ENCODE results near the gene CACNA2D1. TPM values are rescaled to one million over a fixed set of nuclear protein-coding genes. Genes with fewer than 3 reads are reported as not detected.
"Not testable (repeated sequence)": the region's sequence is repeated elsewhere in the genome, so short reads cannot be mapped to it uniquely, and the experiment has no call there.

CACNA2D1 gene
- total and polyA plus RNA-seq, 12 donors = 10.5 to 60.9 (median 35.9) TPM

DNA sequence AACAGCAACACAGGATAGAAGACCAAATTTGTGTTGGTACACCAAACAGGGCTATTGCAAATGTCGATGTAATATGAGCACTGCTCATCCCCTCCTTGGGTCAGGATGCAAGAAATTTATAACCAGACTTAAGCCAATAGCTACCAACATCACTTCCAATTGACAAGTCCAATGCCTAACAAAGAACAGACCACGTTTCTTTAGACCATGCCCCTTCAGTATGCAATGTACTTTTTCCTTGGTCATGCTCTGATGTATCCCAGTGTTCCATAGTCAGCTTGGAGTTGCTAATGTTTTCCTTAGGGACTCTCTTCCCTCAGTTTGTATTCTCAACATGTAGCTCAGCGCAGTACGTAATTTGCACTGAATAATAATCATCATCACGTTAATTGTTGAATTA, 7.8 kb downstream of the CACNA2D1 start:
- no peaks in the 10 kb centered on the region for H3K9me3 ChIP-seq (replicated peaks in 1 of 3)
- DNase-seq = no peak
- no peaks in the 10 kb centered on the region for H3K27me3 ChIP-seq
- no peak for TF ChIP-seq POLR2A (IDR thresholded peaks at IDR 0.05)
- TF ChIP-seq, protein P1, sequence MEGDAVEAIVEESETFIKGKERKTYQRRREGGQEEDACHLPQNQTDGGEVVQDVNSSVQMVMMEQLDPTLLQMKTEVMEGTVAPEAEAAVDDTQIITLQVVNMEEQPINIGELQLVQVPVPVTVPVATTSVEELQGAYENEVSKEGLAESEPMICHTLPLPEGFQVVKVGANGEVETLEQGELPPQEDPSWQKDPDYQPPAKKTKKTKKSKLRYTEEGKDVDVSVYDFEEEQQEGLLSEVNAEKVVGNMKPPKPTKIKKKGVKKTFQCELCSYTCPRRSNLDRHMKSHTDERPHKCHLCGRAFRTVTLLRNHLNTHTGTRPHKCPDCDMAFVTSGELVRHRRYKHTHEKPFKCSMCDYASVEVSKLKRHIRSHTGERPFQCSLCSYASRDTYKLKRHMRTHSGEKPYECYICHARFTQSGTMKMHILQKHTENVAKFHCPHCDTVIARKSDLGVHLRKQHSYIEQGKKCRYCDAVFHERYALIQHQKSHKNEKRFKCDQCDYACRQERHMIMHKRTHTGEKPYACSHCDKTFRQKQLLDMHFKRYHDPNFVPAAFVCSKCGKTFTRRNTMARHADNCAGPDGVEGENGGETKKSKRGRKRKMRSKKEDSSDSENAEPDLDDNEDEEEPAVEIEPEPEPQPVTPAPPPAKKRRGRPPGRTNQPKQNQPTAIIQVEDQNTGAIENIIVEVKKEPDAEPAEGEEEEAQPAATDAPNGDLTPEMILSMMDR (IDR thresholded peaks at IDR 0.05) = no peak
- no peaks in the 10 kb centered on the region for H3K36me3 ChIP-seq (replicated peaks in 1 of 2)
- intact Hi-C loops (cut with DNase I) = no loop called here
- 94 to 96% (median 94%) methylated on average over 5 of the region's 5 CpGs for WGBS, 4 donors
- H3K27ac ChIP-seq = no peak overlapping the region
- H3K4me1 ChIP-seq (replicated peaks in 1 of 2) = peaks cover 0 to 18% of the 10 kb centered on the region in 2 donors
- H3K4me3 ChIP-seq = no peak overlapping the region

DNA sequence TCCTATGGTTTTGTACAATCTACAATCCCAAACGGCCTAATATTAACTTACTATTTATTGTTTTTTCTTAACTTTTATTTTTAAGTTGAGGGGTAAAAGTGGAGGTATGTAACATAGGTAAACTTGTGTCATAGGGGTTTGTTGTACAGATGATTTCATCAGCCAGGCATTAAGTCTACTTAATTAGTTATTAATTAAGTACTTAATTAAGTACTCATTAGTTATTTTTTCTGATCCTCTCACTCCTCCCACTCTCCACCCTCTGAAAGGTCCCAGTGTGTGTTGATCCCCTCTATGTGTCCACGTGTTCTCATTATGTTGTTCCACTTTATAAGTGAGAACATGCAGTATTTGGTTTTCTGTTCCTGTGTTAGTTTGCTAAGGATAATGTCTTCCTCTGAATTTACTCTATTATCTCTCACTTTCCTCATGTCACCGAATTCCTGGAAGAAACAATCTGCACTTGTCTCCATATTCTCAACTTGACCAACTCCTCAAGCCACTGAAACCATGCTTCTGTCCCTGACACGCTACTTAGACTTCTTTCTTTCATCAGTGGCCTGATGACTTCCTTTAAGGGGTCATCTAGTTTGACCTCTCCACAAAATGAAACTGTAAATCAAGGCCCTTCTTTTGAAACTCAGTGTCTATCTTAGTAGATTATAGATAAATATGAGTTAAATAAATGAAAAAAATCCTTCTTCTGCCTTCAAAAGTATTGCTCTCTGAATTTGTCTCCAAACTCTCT, 9.1 kb downstream of the CACNA2D1 start:
- H3K4me3 ChIP-seq = no peak overlapping the region
- intact Hi-C loops (cut with DNase I) = no loop called here
- H3K4me1 ChIP-seq (replicated peaks in 1 of 2) = peaks cover 8 to 20% of the 10 kb centered on the region in 2 donors
- H3K9me3 ChIP-seq (replicated peaks in 1 of 3) = no peaks in the 10 kb centered on the region
- TF ChIP-seq, protein P1 (IDR thresholded peaks at IDR 0.05) = no peak
- no peak for TF ChIP-seq POLR2A (IDR thresholded peaks at IDR 0.05)
- WGBS, 4 donors = 80 to 87% (median 86%) methylated on average over 4 of the region's 4 CpGs
- no peaks in the 10 kb centered on the region for H3K36me3 ChIP-seq (replicated peaks in 1 of 2)
- no peak for DNase-seq
- H3K27ac ChIP-seq = no peak overlapping the region
- no peaks in the 10 kb centered on the region for H3K27me3 ChIP-seq

DNA sequence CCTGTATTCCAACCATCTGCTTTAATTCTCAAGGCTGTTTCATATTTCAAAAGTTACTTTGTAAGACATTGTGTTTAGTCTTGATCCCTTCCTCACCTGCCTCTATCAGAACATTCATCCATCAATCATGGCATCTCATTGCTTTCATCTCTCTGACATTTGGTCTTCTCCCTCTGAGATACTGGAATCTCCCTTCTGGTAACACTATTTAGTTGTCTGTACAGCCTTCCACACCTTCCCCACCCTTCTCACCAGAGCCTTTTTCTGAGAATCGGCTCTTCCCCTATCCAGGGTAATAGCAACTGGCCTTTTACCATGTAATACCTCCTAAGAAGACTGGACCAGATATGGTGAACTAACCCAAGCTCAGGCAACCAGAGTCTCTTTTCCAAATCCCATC, 10.1 kb downstream of the CACNA2D1 start:
- WGBS, 4 donors = 84 to 96% (median 94%) methylated on average over 1 of the region's 1 CpG
- no peaks in the 10 kb centered on the region for H3K9me3 ChIP-seq (replicated peaks in 1 of 3)
- H3K4me1 ChIP-seq (replicated peaks in 1 of 2) = peaks cover 9 to 23% of the 10 kb centered on the region in 2 donors
- intact Hi-C loops (cut with DNase I) = no loop called here
- DNase-seq = no peak
- no peaks in the 10 kb centered on the region for H3K27me3 ChIP-seq
- H3K4me3 ChIP-seq = no peak overlapping the region
- H3K27ac ChIP-seq = no peak overlapping the region
- TF ChIP-seq, protein P1 (IDR thresholded peaks at IDR 0.05) = no peak
- no peak for TF ChIP-seq POLR2A (IDR thresholded peaks at IDR 0.05)
- H3K36me3 ChIP-seq (replicated peaks in 1 of 2) = no peaks in the 10 kb centered on the region

DNA sequence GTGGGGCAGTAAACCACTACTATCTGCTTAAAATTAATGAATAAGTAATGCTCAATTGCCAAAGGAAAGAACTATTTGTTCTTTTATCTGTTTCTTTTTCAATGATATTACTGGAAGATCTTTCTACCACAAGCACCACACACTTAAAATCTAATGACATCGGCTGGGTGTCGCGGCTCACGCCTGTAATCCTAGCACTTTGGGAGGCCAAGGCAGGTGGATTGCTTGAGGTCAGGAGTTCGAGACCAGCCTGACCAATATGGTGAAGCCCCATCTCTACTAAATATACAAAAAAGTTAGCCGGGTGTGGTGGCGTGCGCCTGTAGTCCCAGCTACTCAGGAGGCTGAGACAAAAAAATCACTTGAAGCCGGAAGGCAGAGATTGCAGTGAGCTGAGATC, 10.8 kb downstream of the CACNA2D1 start:
- DNase-seq; intact Hi-C loops (cut with DNase I); H3K27me3 ChIP-seq; H3K4me3 ChIP-seq; H3K9me3 ChIP-seq (replicated peaks in 1 of 3); H3K36me3 ChIP-seq (replicated peaks in 1 of 2); H3K27ac ChIP-seq: not testable (repeated sequence)
- H3K4me1 ChIP-seq (replicated peaks in 1 of 2) = peaks cover 9 to 28% of the 10 kb centered on the region in 2 donors
- WGBS, 4 donors = 95 to 98% (median 97%) methylated on average over 9 of the region's 9 CpGs
